Choroid plexus epithelial cell (primary cell): Measurements from ENCODE around the gene BPHL.

Experiments
- DNase-seq: peaks from one replicate; pipeline ENCODE4 v3.0.0-alpha.2; 2010; ENCODE audit warnings: low read depth
- H3K4me3 ChIP-seq: 2 replicates; pipeline ENCODE4 v1.5.1; 2011; ENCODE audit warnings: low read depth, mild to moderate bottlenecking, control low read depth, low read length, moderate library complexity
- CTCF ChIP-seq: conservative IDR thresholded peaks from 2 replicates; pipeline ENCODE4 v1.5.1; 2011; ENCODE audit warnings: low read depth, mild to moderate bottlenecking, control low read depth, inconsistent platforms, low read length, moderate library complexity

Gene BPHL

DNA sequence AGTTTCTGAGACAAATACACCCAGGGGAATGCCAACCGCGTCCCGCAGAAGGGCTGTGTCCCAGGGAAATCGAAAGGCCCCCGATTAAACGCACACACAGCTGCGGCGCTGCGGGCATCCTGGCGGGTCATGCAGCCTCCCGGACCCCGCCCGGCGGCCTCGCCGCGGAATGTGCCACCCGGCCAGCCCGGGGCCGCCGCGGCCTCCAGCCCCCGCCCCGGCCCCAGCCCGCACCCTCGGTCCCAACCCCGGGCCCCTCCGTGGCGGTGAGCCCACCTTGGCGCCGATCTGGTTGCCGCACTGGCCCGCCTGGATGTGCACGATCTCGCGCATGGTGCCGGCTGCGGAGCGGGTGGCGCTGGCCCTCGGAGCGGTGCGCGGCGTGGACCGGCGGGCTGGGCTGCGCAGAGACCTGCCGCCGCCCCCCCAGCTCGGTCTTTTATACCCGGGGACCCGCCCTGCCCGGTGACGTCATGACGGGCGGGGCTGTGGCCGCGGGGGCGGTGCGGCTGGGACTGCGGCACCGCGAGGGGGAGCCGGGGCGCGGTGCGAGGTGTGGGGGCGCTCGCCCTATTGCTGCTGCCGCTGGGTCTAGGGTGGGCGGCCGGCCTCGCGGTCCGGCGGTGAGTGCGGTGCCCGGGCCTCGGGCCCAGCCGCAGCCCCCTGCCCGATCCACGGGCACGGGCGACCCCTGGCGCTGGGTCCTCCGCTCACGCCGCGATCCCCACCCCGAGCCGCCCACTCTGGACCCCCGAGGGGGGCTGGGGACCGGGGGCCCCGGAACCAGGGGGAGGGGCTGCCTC, 38.8 kb downstream of the BPHL start, which contains the start of gene TUBB2A:
TSS of gene TUBB2A (minus strand) at position 414 of the 803 bp plus-strand sequence. CDS start at position 333, 81 bp downstream.
- peak within 1 kb of the TSS; percentile 83 for H3K4me3 ChIP-seq
- peak; percentile 34 for TF ChIP-seq CTCF
- DNase-seq: peak; percentile 87

DNA sequence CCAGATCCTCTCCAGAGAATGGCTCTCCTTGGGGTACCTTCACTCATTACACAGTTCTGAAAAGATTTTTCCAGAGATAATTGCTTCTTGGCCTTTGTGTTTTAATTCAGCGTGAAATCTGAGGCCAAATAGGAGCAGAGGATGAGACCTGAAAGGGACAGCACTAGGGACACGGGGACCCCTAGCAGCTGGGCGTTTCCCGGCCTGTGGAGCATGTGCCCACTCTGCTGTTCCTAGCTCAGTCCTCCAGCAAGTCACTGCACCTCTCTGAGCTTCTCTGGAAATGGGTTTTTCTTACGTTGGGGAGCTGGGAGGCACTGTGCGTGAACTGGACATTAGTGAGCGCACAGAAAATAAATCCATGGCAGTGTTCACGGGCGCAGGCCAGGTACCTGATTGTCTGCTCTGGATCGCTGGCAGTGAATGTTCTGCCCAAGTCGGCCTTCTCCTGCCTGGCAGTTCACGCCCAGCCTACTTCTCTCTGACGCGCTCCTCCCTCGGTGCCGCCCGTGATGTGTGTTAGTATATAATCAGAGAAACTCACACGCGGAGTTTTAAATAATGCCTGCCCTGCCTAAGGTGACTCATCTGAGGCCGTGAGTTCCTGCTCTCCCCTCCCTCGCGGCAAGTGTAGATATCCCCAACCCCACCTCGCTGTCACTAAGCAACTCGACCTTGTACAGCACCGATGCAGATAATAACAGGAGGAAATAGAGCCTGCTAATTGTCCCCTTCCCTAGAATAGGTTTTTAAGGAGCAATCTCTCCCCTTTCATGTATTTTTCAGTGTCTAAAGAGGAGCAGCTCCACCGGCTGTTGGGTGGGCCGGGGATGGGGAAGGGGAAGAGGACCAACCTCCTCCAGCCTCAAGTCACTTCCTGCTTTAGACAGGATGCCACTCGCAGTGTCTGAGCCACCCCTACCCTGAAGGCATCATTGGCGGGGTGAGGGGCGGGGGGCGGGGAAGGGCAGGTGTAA, 41.6 kb downstream of the BPHL start:
- H3K4me3 ChIP-seq: no peak overlapping the region
- DNase-seq: no peak

GRCh38 chr6:3162067-3162497, 43.6 kb downstream of the BPHL start:
- peak; percentile 40 for DNase-seq
- peak overlapping the region; percentile 70 for H3K4me3 ChIP-seq
- TF ChIP-seq CTCF: no peak

More for the DNA sequence above, 41.6 kb downstream of the BPHL start:
- no peak for TF ChIP-seq CTCF

GRCh38 chr6:3162565-3163247, 44.2 kb downstream of the BPHL start:
- TF ChIP-seq CTCF: peak; percentile 31
- peak overlapping the region; percentile 70 for H3K4me3 ChIP-seq
- DNase-seq: peak; percentile 79

DNA sequence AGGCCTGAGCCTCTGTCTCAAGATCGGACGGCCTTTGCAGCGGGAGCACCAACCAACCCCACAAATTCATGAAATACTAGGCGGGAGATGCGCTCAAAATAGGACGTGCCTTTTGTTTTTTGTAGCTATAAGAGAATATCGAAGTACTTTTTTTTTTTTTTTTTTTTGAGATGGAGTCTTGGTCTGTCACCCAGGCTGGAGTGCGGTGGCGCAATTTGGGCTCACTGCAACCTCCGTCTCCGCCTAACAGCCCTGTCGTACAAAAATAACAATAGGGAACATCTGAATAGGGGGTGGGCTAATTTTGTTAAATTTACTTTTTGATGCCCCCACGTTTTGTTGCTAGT, 44.7 kb downstream of the BPHL start:
- peak overlapping the region; percentile 70 for H3K4me3 ChIP-seq
- DNase-seq: peak; percentile 43
- TF ChIP-seq CTCF: no peak

DNA sequence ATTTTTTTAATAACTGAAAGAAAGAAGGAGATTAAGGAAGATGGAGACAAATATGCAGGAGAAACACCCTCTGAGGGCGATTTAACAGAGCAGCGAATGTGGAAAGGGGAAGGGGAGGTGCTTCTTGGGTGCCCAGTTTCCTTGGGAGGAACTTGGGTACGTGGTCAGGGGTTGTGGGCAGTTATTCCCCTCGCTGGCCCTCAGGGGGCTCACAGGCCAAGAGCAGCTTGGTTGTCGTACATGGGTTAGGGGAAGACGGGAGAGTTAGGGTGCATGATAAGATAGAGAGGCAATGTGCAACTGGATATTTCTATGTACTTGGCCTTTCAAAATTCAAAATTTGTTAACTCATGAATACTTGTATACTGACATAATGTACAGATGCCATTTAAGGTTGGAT, 45.9 kb downstream of the BPHL start:
- no peak for TF ChIP-seq CTCF

More for the DNA sequence above, 45.9 kb downstream of the BPHL start:
- no peak for DNase-seq
- no peak overlapping the region for H3K4me3 ChIP-seq
